K562 (cell line): Measurements from ENCODE around the gene DNPEP. TPM values are rescaled to one million over a fixed set of nuclear protein-coding genes. Genes with fewer than 3 reads are reported as not detected.

Experiments
- CBX8 ChIP-seq: fragments of 200-600 bp; sonication (generic); IDR thresholded peaks from 2 replicates; pipeline ENCODE4 v1.6.1; 2012; ENCODE audit warnings: borderline replicate concordance, mixed run types, low read depth, mild to moderate bottlenecking, moderate library complexity, mixed read lengths, low read length, control low read depth, inconsistent platforms; ENCODE audit not compliant: poor library complexity, severe bottlenecking; ENCODE audit errors: extremely low read depth
- CTCFL ChIP-seq: IDR thresholded peaks from 2 replicates; pipeline ENCODE4 v1.6.1; 2011; ENCODE audit warnings: borderline replicate concordance, low read depth, mild to moderate bottlenecking, moderate library complexity, low read length; ENCODE audit not compliant: insufficient read depth, poor library complexity, severe bottlenecking
- EP300 ChIP-seq: IDR thresholded peaks from 2 replicates; pipeline ENCODE4 v1.6.1; 2012; ENCODE audit warnings: low read length, improper control_type of control experiment
- ETV1 ChIP-seq: fragments of 450-650 bp; conservative IDR thresholded peaks from 2 replicates; pipeline ENCODE4 v1.6.1; 2016; ENCODE audit warnings: missing genetic modification characterization, control low read depth, low read depth, missing compliant biosample characterization
- HNRNPL ChIP-seq: fragments of 200-400 bp; formaldehyde crosslinking; IDR thresholded peaks from 2 replicates; pipeline ENCODE4 v1.6.1; 2017; ENCODE audit warnings: low read depth, mild to moderate bottlenecking, low read length
- LCOR ChIP-seq: sonication (generic); formaldehyde crosslinking; IDR thresholded peaks from 2 replicates; pipeline ENCODE4 v1.8.0; 2022; ENCODE audit warnings: mild to moderate bottlenecking, missing genetic modification reagents
- PHF8 ChIP-seq: fragments of 200-600 bp; sonication (generic); IDR thresholded peaks from 2 replicates; pipeline ENCODE4 v1.6.1; 2012; ENCODE audit warnings: mixed run types, mild to moderate bottlenecking, inconsistent platforms, low read length, moderate library complexity, borderline replicate concordance
- PKNOX1 ChIP-seq: fragments of 450-650 bp; IDR thresholded peaks from 2 replicates; pipeline ENCODE4 v1.6.1; 2016
- POLR3A ChIP-seq: IDR thresholded peaks from 2 replicates; pipeline ENCODE4 v1.6.1; 2011; ENCODE audit warnings: borderline replicate concordance, mild to moderate bottlenecking, moderate library complexity; ENCODE audit not compliant: insufficient read length, insufficient read depth; ENCODE audit errors: extremely low read depth
- ZFX ChIP-seq: sonication (generic); formaldehyde crosslinking; IDR thresholded peaks from 2 replicates; pipeline ENCODE4 v1.8.0; 2022; ENCODE audit warnings: mild to moderate bottlenecking, missing genetic modification reagents, moderate library complexity
- ZNF592 ChIP-seq: fragments of 450-650 bp; IDR thresholded peaks from 2 replicates; pipeline ENCODE4 v1.6.1; 2017; ENCODE audit warnings: antibody characterized with exemption, mild to moderate bottlenecking
- ZNF79 ChIP-seq: fragments of 250-450 bp; sonication (Bioruptor Pico); IDR thresholded peaks from 2 replicates; pipeline ENCODE4 v1.4.0; 2020; ENCODE audit warnings: low read depth, mild to moderate bottlenecking, moderate library complexity
- polyA plus RNA-seq, 8 experiments: library from polyadenylated mRNA; depleted of rRNA in 4 of 8; stranded (reverse) in 5 of 8; unstranded in 3 of 8; fragments of >200 nt; fragmentation: Nextera tagmentation in 2 of 8; fragmentation: Illumina TruSeq in 1 of 8; extraction: Ambion mirVana in 2 of 8; extraction: Trizol in 1 of 8; gene quantifications; 2 replicates each; pipeline versions ENCODE4 v1.2.1 to v1.2.3, GENCODE V29; 2011 to 2014; ENCODE audit warnings: inconsistent platforms in 1 of 8, missing spikeins in 1 of 8
- total RNA-seq, 7 experiments: library from RNA; depleted of rRNA in 6 of 7; stranded (reverse); fragments of >200 nt in 6 of 7; fragmentation: Illumina TruSeq in 2 of 7; extraction: Trizol in 2 of 7; gene quantifications; 2 replicates each; pipeline versions ENCODE4 v1.2.1 to v1.2.3, GENCODE V29; 2011 to 2021; ENCODE audit warnings: low replicate concordance in 1 of 7
- TF ChIP-seq, protein P1 (sequence below): fragments of 250-450 bp; sonication (Bioruptor Pico); IDR thresholded peaks from 2 replicates; pipeline ENCODE4 v1.5.0; 2020; ENCODE audit warnings: mild to moderate bottlenecking
- TF ChIP-seq, protein P2 (sequence below): fragments of 250-450 bp; sonication (Bioruptor Pico); IDR thresholded peaks from 2 replicates; pipeline ENCODE4 v1.8.0; 2021; ENCODE audit warnings: moderate library complexity, mild to moderate bottlenecking, inconsistent platforms

DNPEP gene
- total and polyA plus RNA-seq, 9 of the 15 experiments (the other 6 are each of a cell fraction or from before 2014, with no cell fraction given) = 34.6 to 71.4 (median 45.5) TPM

GRCh38 chr2:219419331-219420197, 31.9 kb upstream of the DNPEP start (continued):
- no peak for TF ChIP-seq CTCFL
- TF ChIP-seq, protein P1, sequence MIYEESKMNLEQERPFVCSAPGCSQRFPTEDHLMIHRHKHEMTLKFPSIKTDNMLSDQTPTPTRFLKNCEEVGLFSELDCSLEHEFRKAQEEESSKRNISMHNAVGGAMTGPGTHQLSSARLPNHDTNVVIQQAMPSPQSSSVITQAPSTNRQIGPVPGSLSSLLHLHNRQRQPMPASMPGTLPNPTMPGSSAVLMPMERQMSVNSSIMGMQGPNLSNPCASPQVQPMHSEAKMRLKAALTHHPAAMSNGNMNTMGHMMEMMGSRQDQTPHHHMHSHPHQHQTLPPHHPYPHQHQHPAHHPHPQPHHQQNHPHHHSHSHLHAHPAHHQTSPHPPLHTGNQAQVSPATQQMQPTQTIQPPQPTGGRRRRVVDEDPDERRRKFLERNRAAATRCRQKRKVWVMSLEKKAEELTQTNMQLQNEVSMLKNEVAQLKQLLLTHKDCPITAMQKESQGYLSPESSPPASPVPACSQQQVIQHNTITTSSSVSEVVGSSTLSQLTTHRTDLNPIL (CRISPR knock-in tag) = no peak
- TF ChIP-seq ZNF79 (CRISPR knock-in tag) = no peak
- TF ChIP-seq POLR3A = no peak
- TF ChIP-seq, protein P2, sequence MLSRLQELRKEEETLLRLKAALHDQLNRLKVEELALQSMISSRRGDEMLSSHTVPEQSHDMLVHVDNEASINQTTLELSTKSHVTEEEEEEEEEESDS = no peak
- no peak for TF ChIP-seq CBX8
- TF ChIP-seq EP300 = peak; percentile 5; the same call in 1 of the 2 replicates
- TF ChIP-seq PHF8 = peak; percentile 30; the same call in 1 of the 2 replicates
- 0 out of 2 replicates have a peak, but pooled peaks have one; percentile 14 for TF ChIP-seq ETV1 (tag)
- TF ChIP-seq HNRNPL = 0 out of 2 replicates have a peak, but pooled peaks have one; percentile 73
- TF ChIP-seq PKNOX1 = peak; percentile 66
- 0 out of 2 replicates have a peak, but pooled peaks have one; percentile 39 for TF ChIP-seq ZNF592
- TF ChIP-seq LCOR (CRISPR knock-in tag) = no peak
- TF ChIP-seq ZFX (CRISPR knock-in tag) = no peak
